ENCODE measurements around the gene PCK2.

The PCK2 gene

DNA sequence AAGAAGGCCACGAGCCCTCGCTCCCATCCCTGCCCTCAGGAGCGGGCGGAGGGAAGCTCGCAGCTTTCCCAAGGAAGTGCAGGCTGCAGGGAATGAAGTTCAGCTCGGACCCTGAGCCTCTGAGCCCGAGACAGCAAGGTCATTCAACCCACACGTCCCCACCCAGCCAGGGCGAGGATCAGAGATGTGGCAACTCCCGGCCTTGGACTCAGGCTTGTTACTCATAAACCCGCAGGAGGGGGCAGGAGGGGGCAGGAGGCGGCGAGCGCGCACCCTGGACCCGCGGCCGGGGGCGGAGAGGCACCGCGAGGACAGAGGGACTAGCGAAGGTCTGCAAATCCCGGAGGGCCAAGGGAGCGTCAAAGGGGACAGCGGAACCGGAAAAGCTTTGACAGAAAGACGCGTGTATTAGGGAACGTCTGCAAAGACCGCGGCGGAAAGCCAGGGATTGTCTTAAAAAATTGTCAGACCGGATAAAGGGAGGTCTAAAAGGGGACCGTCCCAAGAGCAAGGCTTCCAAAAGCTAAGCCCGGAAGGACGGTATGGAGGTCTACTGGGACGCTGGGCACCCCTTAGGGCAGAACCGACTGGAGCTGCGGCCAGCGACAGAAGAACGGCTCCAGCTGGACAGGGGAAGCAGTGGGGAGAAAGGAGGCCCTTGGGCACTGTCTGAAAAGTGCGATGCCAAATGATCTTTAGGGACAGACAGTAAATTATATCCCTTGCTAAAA is 19.9 kb downstream of the PCK2 start:
- DNase-seq (ENCODE audit: low read depth) = peak; percentile 98
- peak overlapping the region; percentile 87 for H3K4me3 ChIP-seq (ENCODE audit: low read depth, low read length)
- TF ChIP-seq, protein P1, sequence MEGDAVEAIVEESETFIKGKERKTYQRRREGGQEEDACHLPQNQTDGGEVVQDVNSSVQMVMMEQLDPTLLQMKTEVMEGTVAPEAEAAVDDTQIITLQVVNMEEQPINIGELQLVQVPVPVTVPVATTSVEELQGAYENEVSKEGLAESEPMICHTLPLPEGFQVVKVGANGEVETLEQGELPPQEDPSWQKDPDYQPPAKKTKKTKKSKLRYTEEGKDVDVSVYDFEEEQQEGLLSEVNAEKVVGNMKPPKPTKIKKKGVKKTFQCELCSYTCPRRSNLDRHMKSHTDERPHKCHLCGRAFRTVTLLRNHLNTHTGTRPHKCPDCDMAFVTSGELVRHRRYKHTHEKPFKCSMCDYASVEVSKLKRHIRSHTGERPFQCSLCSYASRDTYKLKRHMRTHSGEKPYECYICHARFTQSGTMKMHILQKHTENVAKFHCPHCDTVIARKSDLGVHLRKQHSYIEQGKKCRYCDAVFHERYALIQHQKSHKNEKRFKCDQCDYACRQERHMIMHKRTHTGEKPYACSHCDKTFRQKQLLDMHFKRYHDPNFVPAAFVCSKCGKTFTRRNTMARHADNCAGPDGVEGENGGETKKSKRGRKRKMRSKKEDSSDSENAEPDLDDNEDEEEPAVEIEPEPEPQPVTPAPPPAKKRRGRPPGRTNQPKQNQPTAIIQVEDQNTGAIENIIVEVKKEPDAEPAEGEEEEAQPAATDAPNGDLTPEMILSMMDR (IDR thresholded peaks at IDR 0.05; ENCODE audit: low read depth, low read length) = no peak
- TF ChIP-seq POLR2A (IDR thresholded peaks at IDR 0.05; ENCODE audit: extremely low read depth, insufficient read length) (peak; percentile 65), MYC (IDR thresholded peaks at IDR 0.05; ENCODE audit: low read depth, low read length) (peak; percentile 30)
- TF ChIP-seq, protein P2, sequence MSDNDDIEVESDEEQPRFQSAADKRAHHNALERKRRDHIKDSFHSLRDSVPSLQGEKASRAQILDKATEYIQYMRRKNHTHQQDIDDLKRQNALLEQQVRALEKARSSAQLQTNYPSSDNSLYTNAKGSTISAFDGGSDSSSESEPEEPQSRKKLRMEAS (IDR thresholded peaks at IDR 0.05; ENCODE audit: low read depth, low read length) = peak; percentile 59; the same call in 1 of the 2 replicates

DNA sequence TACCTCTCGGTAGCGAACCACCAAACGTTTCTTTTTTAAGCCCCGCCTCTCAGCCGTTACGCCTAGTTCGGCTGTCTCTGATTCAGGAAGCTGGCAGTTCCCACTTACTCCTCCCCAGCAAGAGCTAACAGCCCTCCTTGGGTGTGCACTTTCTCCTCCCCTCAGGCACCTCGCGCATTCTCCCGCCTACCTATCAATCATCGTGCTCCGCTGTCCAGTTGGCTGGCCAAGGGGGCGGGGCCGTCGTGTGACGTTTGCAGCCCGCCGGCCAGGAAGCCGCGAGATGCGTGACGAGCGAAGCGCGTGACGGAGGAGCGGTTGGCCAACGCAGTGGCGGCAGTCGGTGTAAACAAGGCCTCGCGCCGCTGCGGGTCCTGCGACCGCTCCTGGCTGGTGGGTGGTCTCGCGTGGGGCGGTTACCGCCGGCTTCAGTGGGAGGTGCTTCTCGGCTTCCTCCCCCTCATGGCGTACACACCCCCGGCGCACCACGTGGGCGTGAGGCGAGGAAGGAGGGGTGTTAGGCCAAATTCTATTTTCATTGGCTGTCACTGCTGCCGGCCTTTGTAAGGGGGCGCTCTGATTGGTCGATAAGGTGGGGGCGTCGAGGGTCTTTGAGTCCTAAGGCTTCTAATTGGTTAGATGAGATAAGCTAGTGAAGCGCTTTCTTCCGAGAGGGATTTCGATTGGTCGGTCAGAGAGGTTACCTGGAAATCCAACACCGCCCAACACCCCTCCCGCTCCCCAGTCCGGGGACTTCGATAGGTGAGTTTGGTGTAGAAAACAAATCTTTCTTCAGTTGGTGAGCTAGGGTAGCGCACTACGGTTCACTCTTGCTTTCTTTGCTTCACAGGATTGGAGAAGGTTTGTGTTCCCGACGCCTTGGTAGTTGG is 20.7 kb downstream of the PCK2 start, which contains the start of the genes DCAF11 and NRL:
DCAF11 (plus strand) TSS at position 246 of the 890 bp plus-strand sequence. CDS start 818 bp downstream, outside the sequence.
NRL (minus strand) TSS at position 418 of the 890 bp plus-strand sequence. CDS start 32,101 bp downstream, outside the sequence.
- TF ChIP-seq, protein P1 (IDR thresholded peaks at IDR 0.05; ENCODE audit: low read depth, low read length) = no peak
- TF ChIP-seq POLR2A (IDR thresholded peaks at IDR 0.05; ENCODE audit: extremely low read depth, insufficient read length) (peak; percentile 70), MYC (IDR thresholded peaks at IDR 0.05; ENCODE audit: low read depth, low read length) (peak; percentile 97)
- TF ChIP-seq, protein P2 (IDR thresholded peaks at IDR 0.05; ENCODE audit: low read depth, low read length) = peak; percentile 98
- H3K4me3 ChIP-seq (ENCODE audit: low read depth, low read length) = peak within 1 kb of the TSS; percentile 96
- DNase-seq (ENCODE audit: low read depth) = peak; percentile 99

DNA sequence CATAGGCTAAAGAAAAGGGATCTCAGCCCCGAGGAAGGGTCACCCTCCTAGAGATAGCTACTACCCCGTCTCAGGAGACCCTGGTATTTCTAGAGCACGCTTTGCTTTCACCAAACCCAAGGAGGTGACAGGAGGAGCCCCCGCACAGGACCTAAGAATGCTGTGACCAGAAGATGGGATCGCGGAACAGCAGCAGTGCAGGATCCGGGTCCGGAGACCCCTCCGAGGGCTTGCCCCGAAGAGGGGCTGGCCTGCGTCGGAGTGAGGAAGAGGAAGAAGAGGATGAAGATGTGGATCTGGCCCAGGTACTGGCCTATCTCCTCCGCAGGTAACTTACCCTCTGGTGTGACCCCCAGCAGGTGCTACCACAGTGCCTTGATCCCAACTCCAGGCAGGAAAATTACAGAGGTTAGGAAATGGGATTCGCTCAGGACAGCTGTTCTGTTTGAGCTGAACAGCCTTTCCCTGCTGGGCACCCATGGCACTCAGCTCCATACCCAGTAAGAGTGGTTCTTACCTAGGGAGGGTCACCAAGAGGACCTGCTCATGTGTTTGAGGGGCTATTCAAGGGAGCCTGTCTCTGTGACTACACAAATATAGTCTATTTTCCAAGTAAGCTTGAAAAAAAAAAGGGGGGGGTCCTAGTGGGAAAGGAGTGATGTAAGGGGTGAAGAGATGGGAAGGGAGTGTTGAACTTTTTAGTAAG is 21.5 kb downstream of the PCK2 start:
- TF ChIP-seq POLR2A (IDR thresholded peaks at IDR 0.05; ENCODE audit: extremely low read depth, insufficient read length) (no peak), MYC (IDR thresholded peaks at IDR 0.05; ENCODE audit: low read depth, low read length) (no peak)
- TF ChIP-seq, protein P2 (IDR thresholded peaks at IDR 0.05; ENCODE audit: low read depth, low read length) = no peak
- TF ChIP-seq, protein P1 (IDR thresholded peaks at IDR 0.05; ENCODE audit: low read depth, low read length) = no peak
- no peak for DNase-seq (ENCODE audit: low read depth)

DNA sequence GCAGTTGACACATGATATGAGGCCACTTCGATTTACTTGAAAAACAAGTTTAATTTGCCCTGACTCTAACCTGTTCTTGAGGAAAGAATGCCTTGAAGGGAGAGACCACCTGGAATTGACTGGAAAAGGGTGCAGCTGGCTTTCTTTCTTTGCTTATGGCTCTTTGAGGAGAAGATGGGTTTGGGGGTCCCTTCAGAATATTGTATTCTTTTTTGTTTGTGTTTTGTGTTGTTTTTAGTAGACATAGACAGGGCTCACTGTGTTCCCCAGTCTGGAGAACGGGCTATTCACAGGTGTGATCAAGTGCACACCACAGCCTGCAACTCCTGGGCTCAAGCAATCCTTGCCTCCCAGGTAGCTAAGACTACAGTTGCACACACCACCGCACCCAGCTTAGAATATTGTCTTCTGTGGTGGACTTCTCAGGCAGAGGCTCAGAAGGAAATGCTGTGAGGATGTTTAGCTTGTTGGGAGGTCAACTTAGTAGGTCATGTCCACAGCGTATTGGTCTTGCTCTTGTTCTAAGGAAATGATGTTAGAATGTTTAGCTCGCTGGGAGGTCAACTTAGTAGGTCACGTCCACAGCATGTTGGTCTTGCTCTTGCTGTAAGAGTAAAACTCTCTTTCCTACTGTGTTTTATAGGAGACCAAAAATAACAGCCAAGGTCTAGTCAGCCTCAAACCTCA is 22.2 kb downstream of the PCK2 start:
- TF ChIP-seq POLR2A (IDR thresholded peaks at IDR 0.05; ENCODE audit: extremely low read depth, insufficient read length) (no peak), MYC (IDR thresholded peaks at IDR 0.05; ENCODE audit: low read depth, low read length) (no peak)
- TF ChIP-seq, protein P2 (IDR thresholded peaks at IDR 0.05; ENCODE audit: low read depth, low read length) = no peak
- TF ChIP-seq, protein P1 (IDR thresholded peaks at IDR 0.05; ENCODE audit: low read depth, low read length) = no peak
- DNase-seq (ENCODE audit: low read depth) = no peak
- peak overlapping the region; percentile 96 for H3K4me3 ChIP-seq (ENCODE audit: low read depth, low read length)

More for the DNA sequence above, 21.5 kb downstream of the PCK2 start:
- peak overlapping the region; percentile 96 for H3K4me3 ChIP-seq (ENCODE audit: low read depth, low read length)
